T-helper 2 cell treated with Interferon-gamma antibody and Interleukin-4, amounts not matched to agents 100 ng/mL and 5 ng/mL, for 36 hours (primary cell): ENCODE results near the gene GAS7. TPM values are rescaled to one million over a fixed set of nuclear protein-coding genes. Genes with fewer than 3 reads are reported as not detected.

Experiments
- intact Hi-C: fragments of 100-400 bp; cut with micrococcal nuclease; formaldehyde crosslinking; loops from one replicate; pipeline ENCODE4 v1.15.1; 2023
- total RNA-seq: library from RNA; stranded (reverse); gene quantifications from 2 replicates; pipeline ENCODE4 v1.2.3, GENCODE V29; 2022

GAS7 gene
- total RNA-seq, 1 donor from 2014 or later = 0.30 TPM

GRCh38 chr17:10200645-10201044 lies 2.2 kb upstream of the GAS7 start:
- intact Hi-C loops = no loop called here

- intact Hi-C loops = no loop called here
Observed at GRCh38 chr17:10200016-10200415, 1.6 kb upstream of the GAS7 start.

- intact Hi-C loops = no loop called here
Observed at GRCh38 chr17:10197721-10198508, 491 bp downstream of the GAS7 start.

- intact Hi-C loops = no loop called here
Observed at GRCh38 chr17:10197362-10197720, 1.1 kb downstream of the GAS7 start.

GRCh38 chr17:10196941-10197340 lies 1.5 kb downstream of the GAS7 start:
- intact Hi-C loops = no loop called here

- intact Hi-C loops = no loop called here
Observed at GRCh38 chr17:10196384-10196895, 2.0 kb downstream of the GAS7 start.

- intact Hi-C loops = no loop called here
Observed at GRCh38 chr17:10195090-10195805, 3.2 kb downstream of the GAS7 start.

GRCh38 chr17:10193632-10194031 lies 4.8 kb downstream of the GAS7 start:
- intact Hi-C loops = no loop called here

GRCh38 chr17:10192972-10193371 lies 5.4 kb downstream of the GAS7 start:
- intact Hi-C loops = no loop called here

GRCh38 chr17:10192461-10192860 lies 5.9 kb downstream of the GAS7 start:
- intact Hi-C loops = no loop called here

- intact Hi-C loops = no loop called here
Observed at GRCh38 chr17:10187456-10187855, 10.9 kb downstream of the GAS7 start.

GRCh38 chr17:10186771-10187410 lies 11.5 kb downstream of the GAS7 start:
- intact Hi-C loops = no loop called here

GRCh38 chr17:10183931-10184930 lies 14.2 kb downstream of the GAS7 start:
- intact Hi-C loops = no loop called here

GRCh38 chr17:10182785-10183184 lies 15.6 kb downstream of the GAS7 start:
- intact Hi-C loops = no loop called here

GRCh38 chr17:10178506-10178991 lies 19.9 kb downstream of the GAS7 start:
- intact Hi-C loops = no loop called here

GRCh38 chr17:10177913-10178505 lies 20.4 kb downstream of the GAS7 start:
- intact Hi-C loops = no loop called here

- intact Hi-C loops = no loop called here
Observed at GRCh38 chr17:10177131-10177912, 21.1 kb downstream of the GAS7 start.

- intact Hi-C loops = no loop called here
Observed at GRCh38 chr17:10173913-10174312, 24.5 kb downstream of the GAS7 start.

- intact Hi-C loops = no loop called here
Observed at GRCh38 chr17:10172778-10173177, 25.6 kb downstream of the GAS7 start.
